ENCODE data around the gene GRB14. TPM values are rescaled to one million over a fixed set of nuclear protein-coding genes. Genes with fewer than 3 reads are reported as not detected.

GRB14 gene
- total and polyA plus RNA-seq, 2 of the 13 experiments (the other 11 are each of a cell fraction or from before 2014, with no cell fraction given) = 4.6 to 5.8 TPM

DNA sequence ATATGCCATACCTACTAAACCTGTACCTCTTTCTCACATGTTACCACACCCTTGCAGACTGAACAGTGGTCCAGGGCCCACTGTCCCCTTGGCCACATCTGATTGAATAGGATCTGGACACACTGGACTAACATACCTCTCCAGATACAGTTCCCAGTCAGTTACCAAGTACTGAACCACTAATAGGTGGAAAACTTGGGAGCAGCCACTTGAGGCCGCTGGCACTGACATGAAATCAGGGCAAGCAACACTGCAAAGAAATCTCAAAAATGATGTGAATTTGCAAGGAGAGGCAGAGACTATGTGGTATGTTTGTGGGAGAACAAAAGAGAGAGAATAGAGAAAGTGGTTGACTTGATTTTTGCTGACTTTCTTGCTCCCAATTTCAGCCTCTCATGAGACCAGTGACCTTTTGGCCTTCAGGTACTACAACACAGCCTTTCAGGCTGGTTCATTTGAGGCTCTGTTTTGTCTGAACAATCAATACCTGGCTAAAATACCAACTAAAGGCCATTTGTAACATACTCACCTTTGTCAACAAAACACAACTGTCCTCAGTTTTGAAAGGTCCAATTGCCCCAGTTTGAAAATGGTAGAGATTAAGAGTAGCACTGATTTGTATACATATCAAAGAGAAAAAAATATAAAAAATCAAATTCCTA lies 7.8 kb downstream of the GRB14 start (continued):
- TF ChIP-seq, protein P1, sequence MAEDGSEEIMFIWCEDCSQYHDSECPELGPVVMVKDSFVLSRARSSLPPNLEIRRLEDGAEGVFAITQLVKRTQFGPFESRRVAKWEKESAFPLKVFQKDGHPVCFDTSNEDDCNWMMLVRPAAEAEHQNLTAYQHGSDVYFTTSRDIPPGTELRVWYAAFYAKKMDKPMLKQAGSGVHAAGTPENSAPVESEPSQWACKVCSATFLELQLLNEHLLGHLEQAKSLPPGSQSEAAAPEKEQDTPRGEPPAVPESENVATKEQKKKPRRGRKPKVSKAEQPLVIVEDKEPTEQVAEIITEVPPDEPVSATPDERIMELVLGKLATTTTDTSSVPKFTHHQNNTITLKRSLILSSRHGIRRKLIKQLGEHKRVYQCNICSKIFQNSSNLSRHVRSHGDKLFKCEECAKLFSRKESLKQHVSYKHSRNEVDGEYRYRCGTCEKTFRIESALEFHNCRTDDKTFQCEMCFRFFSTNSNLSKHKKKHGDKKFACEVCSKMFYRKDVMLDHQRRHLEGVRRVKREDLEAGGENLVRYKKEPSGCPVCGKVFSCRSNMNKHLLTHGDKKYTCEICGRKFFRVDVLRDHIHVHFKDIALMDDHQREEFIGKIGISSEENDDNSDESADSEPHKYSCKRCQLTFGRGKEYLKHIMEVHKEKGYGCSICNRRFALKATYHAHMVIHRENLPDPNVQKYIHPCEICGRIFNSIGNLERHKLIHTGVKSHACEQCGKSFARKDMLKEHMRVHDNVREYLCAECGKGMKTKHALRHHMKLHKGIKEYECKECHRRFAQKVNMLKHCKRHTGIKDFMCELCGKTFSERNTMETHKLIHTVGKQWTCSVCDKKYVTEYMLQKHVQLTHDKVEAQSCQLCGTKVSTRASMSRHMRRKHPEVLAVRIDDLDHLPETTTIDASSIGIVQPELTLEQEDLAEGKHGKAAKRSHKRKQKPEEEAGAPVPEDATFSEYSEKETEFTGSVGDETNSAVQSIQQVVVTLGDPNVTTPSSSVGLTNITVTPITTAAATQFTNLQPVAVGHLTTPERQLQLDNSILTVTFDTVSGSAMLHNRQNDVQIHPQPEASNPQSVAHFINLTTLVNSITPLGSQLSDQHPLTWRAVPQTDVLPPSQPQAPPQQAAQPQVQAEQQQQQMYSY (CRISPR knock-in tag; IDR thresholded peaks at IDR 0.05) = no peak

DNA sequence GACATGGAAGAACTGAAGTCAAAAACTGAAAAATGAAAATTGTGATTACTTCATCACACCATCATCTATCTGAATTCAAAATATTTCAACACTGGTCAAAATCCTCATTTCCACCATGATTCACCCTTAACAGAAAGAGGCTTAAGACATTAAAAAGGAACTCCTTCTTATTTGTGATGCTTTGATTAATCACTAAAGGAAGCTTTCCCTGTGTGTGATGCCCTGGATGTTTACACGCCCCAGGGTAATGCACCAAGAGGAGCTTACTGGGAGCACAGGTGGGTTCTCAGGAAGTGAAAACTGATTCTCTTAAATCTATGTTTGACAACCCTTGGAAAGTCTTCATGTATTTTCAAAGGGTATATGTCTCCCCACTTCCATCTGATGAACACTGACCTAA lies 11.5 kb downstream of the GRB14 start:
- CTCF ChIA-PET (ENCODE audit: low intra/inter-chr PET ratio, low total read pairs) = no interaction called here
- 100% methylated on average over 1 of the region's 1 CpG for WGBS (ENCODE audit: low lambda C conversion rate)
- Histone ChIP-seq H3K4me1 (ENCODE audit: insufficient read depth, low read length) (peaks cover 13% of the 10 kb centered on the region), H3K79me2 (ENCODE audit: insufficient read depth, low read length) (no peaks in the 10 kb centered on the region), H3K27me3 (ENCODE audit: control insufficient read depth in 1 of 2, insufficient read depth in 2 of 2, low read length in 2 of 2) (no peaks in the 10 kb centered on the region), H3K4me3 (replicated peaks in 1 of 3; ENCODE audit: insufficient read depth in 1 of 3, low read depth in 2 of 3, low read length in 3 of 3) (no peak overlapping the region), H3K9me3 (ENCODE audit: low read length) (no peaks in the 10 kb centered on the region), H3K9ac (ENCODE audit: insufficient read depth, low read depth, low read length) (no peak overlapping the region), H4K20me1 (ENCODE audit: insufficient read depth, low read length) (no peaks in the 10 kb centered on the region), H3K36me3 (replicated peaks in 1 of 2; ENCODE audit: control insufficient read depth in 1 of 2, insufficient read depth in 2 of 2, low read length in 2 of 2) (no peaks in the 10 kb centered on the region), H3K4me2 (ENCODE audit: low read depth, low read length) (no peak overlapping the region), H3K27ac (ENCODE audit: extremely low read length, insufficient read depth, low read length) (no peak overlapping the region), H2AFZ (ENCODE audit: low read length) (no peak overlapping the region)
- in situ Hi-C loops (cut with HindIII; ENCODE audit: extremely low pct_ligation_motif_present, low pct_unique_long_range_greater_than_20kb) (no loop called here), intact Hi-C loops (cut with micrococcal nuclease; ENCODE audit: unreplicated experiment) (loop anchor here (10.0 kb wide), 1 partner anchor 1455 kb away; no protein-coding TSS in a partner anchor)
- DNase-seq (ENCODE audit: low spot score) = no peak
- no peak for ATAC-seq
- POLR2A ChIA-PET = no interaction called here
- no peak for FAIRE-seq
- TF ChIP-seq, protein P2, sequence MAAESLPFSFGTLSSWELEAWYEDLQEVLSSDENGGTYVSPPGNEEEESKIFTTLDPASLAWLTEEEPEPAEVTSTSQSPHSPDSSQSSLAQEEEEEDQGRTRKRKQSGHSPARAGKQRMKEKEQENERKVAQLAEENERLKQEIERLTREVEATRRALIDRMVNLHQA (CRISPR knock-in tag; IDR thresholded peaks at IDR 0.05) = no peak
- TF ChIP-seq ZNF747 (CRISPR knock-in tag; IDR thresholded peaks at IDR 0.05; ENCODE audit: borderline replicate concordance) (no peak), ZNF460 (CRISPR knock-in tag; IDR thresholded peaks at IDR 0.05; ENCODE audit: borderline replicate concordance) (no peak), ATF7 (IDR thresholded peaks at IDR 0.05) (no peak), ATF7 (CRISPR knock-in tag; IDR thresholded peaks at IDR 0.05) (no peak), ZNF230 (CRISPR knock-in tag; IDR thresholded peaks at IDR 0.05) (no peak), ZNF44 (CRISPR knock-in tag; IDR thresholded peaks at IDR 0.05) (no peak), ZNF564 (CRISPR knock-in tag; IDR thresholded peaks at IDR 0.05) (no peak), XBP1 (CRISPR knock-in tag; IDR thresholded peaks at IDR 0.05) (no peak), KDM5B (CRISPR knock-in tag; IDR thresholded peaks at IDR 0.05; ENCODE audit: borderline replicate concordance) (no peak)
- BruUV-seq (replicated peaks) = no TSS peak
